IMR-90 (cell line): ENCODE data around the gene NXN.

Experiments used
- BHLHE40 ChIP-seq: fragments of 150-350 bp; IDR thresholded peaks from 2 replicates; pipeline ENCODE4 v1.6.1; 2016; ENCODE audit warnings: mild to moderate bottlenecking, low read depth, low read length
- CEBPB ChIP-seq: IDR thresholded peaks from 2 replicates; pipeline ENCODE4 v1.6.1; 2012; ENCODE audit warnings: low read depth, low read length, improper control_type of control experiment
- MAZ ChIP-seq: IDR thresholded peaks from 2 replicates; pipeline ENCODE4 v1.6.1; 2012; ENCODE audit warnings: low read depth, mild to moderate bottlenecking, low read length, improper control_type of control experiment, moderate library complexity, borderline replicate concordance
- POLR2A ChIP-seq: IDR thresholded peaks from 2 replicates; pipeline ENCODE4 v1.6.1; 2012; ENCODE audit warnings: mild to moderate bottlenecking, low read depth, low read length
- RAD21 ChIP-seq: IDR thresholded peaks from 2 replicates; pipeline ENCODE4 v1.6.1; 2012; ENCODE audit warnings: low read length, improper control_type of control experiment
- RFX5 ChIP-seq: IDR thresholded peaks from 2 replicates; pipeline ENCODE4 v1.8.0; 2012; ENCODE audit warnings: low read depth, mild to moderate bottlenecking, low read length, moderate library complexity
- SMC3 ChIP-seq: fragments of 150-350 bp; IDR thresholded peaks from 2 replicates; pipeline ENCODE4 v1.6.1; 2016; ENCODE audit warnings: low read depth, mild to moderate bottlenecking, antibody characterized with exemption, low read length, moderate library complexity
- TF ChIP-seq, protein P1 (sequence below): conservative IDR thresholded peaks from 2 replicates; pipeline ENCODE4 v1.5.1; 2012; ENCODE audit warnings: mild to moderate bottlenecking, low read depth, low read length, improper control_type of control experiment
- TF ChIP-seq, protein P2 (sequence below): fragments of 150-350 bp; IDR thresholded peaks from 2 replicates; pipeline ENCODE4 v1.6.1; 2016; ENCODE audit warnings: low read depth, mild to moderate bottlenecking, low read length, moderate library complexity, borderline replicate concordance
- TF ChIP-seq, protein P3 (sequence below): fragments of 150-350 bp; IDR thresholded peaks from 2 replicates; pipeline ENCODE4 v1.6.1; 2017; ENCODE audit warnings: mild to moderate bottlenecking, antibody characterized with exemption, low read length, low read depth

DNA sequence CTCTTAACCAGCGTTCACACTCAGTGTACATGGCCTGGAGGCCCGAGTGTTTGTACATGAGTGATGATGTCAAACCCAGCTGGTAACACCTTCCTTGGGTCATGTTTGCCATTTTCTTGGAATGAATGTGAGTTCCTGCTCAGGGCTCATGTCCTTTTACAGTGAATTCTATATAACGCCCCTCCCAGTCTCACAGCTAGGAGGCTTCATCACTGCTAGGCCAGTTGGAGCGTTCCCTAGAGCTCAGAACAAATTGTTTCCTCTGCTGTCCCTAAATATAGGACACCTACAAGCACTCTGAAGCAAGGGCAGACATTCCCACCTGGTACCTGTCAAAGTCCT lies 22.8 kb upstream of the NXN start:
- TF ChIP-seq, protein P1, sequence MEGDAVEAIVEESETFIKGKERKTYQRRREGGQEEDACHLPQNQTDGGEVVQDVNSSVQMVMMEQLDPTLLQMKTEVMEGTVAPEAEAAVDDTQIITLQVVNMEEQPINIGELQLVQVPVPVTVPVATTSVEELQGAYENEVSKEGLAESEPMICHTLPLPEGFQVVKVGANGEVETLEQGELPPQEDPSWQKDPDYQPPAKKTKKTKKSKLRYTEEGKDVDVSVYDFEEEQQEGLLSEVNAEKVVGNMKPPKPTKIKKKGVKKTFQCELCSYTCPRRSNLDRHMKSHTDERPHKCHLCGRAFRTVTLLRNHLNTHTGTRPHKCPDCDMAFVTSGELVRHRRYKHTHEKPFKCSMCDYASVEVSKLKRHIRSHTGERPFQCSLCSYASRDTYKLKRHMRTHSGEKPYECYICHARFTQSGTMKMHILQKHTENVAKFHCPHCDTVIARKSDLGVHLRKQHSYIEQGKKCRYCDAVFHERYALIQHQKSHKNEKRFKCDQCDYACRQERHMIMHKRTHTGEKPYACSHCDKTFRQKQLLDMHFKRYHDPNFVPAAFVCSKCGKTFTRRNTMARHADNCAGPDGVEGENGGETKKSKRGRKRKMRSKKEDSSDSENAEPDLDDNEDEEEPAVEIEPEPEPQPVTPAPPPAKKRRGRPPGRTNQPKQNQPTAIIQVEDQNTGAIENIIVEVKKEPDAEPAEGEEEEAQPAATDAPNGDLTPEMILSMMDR = no peak
- TF ChIP-seq, protein P2, sequence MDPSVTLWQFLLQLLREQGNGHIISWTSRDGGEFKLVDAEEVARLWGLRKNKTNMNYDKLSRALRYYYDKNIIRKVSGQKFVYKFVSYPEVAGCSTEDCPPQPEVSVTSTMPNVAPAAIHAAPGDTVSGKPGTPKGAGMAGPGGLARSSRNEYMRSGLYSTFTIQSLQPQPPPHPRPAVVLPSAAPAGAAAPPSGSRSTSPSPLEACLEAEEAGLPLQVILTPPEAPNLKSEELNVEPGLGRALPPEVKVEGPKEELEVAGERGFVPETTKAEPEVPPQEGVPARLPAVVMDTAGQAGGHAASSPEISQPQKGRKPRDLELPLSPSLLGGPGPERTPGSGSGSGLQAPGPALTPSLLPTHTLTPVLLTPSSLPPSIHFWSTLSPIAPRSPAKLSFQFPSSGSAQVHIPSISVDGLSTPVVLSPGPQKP = no peak
- TF ChIP-seq MAZ (no peak), CEBPB (no peak), RAD21 (no peak), SMC3 (no peak), BHLHE40 (no peak), RFX5 (no peak), POLR2A (no peak)
- TF ChIP-seq, protein P3, sequence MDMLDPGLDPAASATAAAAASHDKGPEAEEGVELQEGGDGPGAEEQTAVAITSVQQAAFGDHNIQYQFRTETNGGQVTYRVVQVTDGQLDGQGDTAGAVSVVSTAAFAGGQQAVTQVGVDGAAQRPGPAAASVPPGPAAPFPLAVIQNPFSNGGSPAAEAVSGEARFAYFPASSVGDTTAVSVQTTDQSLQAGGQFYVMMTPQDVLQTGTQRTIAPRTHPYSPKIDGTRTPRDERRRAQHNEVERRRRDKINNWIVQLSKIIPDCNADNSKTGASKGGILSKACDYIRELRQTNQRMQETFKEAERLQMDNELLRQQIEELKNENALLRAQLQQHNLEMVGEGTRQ = no peak
